GM23338 (cell line): ENCODE data around the gene MYLK3. TPM values are rescaled to one million over a fixed set of nuclear protein-coding genes. Genes with fewer than 3 reads are reported as not detected.

Experiments used
- ATAC-seq: fragments of 200-7000 bp; cut with Tn5 transposase; 3 replicates; pipeline ENCODE4 v1.9.1; 2020
- DNase-seq: peaks from one replicate; pipeline ENCODE4 v3.0.0-alpha.2; 2015; ENCODE audit warnings: low spot score
- H2AFZ ChIP-seq: fragments of 200-600 bp; sonication (generic); 2 replicates; pipeline ENCODE4 v1.8.0; 2016; ENCODE audit warnings: antibody characterized with exemption, mild to moderate bottlenecking, moderate library complexity
- H3F3A ChIP-seq: fragments of 200-600 bp; sonication (generic); replicated peaks from 2 replicates; pipeline ENCODE4 v1.8.0; 2017; ENCODE audit warnings: antibody characterized with exemption, mixed run types, low read depth
- H3K27ac ChIP-seq: fragments of 200-600 bp; sonication (generic); 2 replicates; pipeline ENCODE4 v1.6.1; 2016; ENCODE audit warnings: low read depth
- H3K27me3 ChIP-seq: fragments of 200-600 bp; sonication (generic); 2 replicates; pipeline ENCODE4 v1.8.0; 2016; ENCODE audit warnings: mild to moderate bottlenecking, mixed run types, moderate library complexity; ENCODE audit not compliant: insufficient read depth
- H3K36me3 ChIP-seq: fragments of 200-600 bp; sonication (generic); 2 replicates; pipeline ENCODE4 v1.8.0; 2016; ENCODE audit warnings: mild to moderate bottlenecking; ENCODE audit not compliant: insufficient read depth
- H3K4me1 ChIP-seq: fragments of 200-600 bp; sonication (generic); 2 replicates; pipeline ENCODE4 v1.8.0; 2016; ENCODE audit warnings: mild to moderate bottlenecking, moderate library complexity; ENCODE audit not compliant: insufficient read depth
- H3K4me2 ChIP-seq: fragments of 200-600 bp; sonication (generic); 2 replicates; pipeline ENCODE4 v1.7.1; 2017; ENCODE audit warnings: mixed run types
- H3K4me3 ChIP-seq: fragments of 200-600 bp; sonication (generic); 2 replicates; pipeline ENCODE4 v1.6.1; 2016; ENCODE audit warnings: mixed run types
- H3K79me2 ChIP-seq: fragments of 200-600 bp; sonication (generic); replicated peaks from 2 replicates; pipeline ENCODE4 v1.8.0; 2017; ENCODE audit warnings: mild to moderate bottlenecking; ENCODE audit not compliant: insufficient read depth
- H3K9me2 ChIP-seq: fragments of 200-600 bp; sonication (generic); 2 replicates; pipeline ENCODE4 v1.8.0; 2017; ENCODE audit not compliant: insufficient read depth
- H4K20me1 ChIP-seq: fragments of 200-600 bp; sonication (generic); replicated peaks from 2 replicates; pipeline ENCODE4 v1.8.0; 2017; ENCODE audit warnings: mild to moderate bottlenecking; ENCODE audit not compliant: insufficient read depth
- H3K27ac Mint-ChIP-seq: 2 replicates; pipeline ENCODE4 v1.8.0; 2020; ENCODE audit warnings: inconsistent platforms, mild to moderate bottlenecking, moderate library complexity, mixed read lengths
- H3K27me3 Mint-ChIP-seq: 3 replicates; pipeline ENCODE4 v1.8.0; 2022; ENCODE audit warnings: low read depth, mild to moderate bottlenecking, moderate library complexity, mixed read lengths, inconsistent platforms; ENCODE audit not compliant: insufficient read depth, poor library complexity
- H3K36me3 Mint-ChIP-seq: 3 replicates; pipeline ENCODE4 v1.8.0; 2021; ENCODE audit warnings: low read depth, mild to moderate bottlenecking, inconsistent platforms, moderate library complexity, mixed read lengths
- H3K4me1 Mint-ChIP-seq: 3 replicates; pipeline ENCODE4 v1.8.0; 2020; ENCODE audit warnings: mild to moderate bottlenecking, inconsistent platforms, mixed read lengths
- H3K4me3 Mint-ChIP-seq: 3 replicates; pipeline ENCODE4 v1.8.0; 2021; ENCODE audit warnings: moderate library complexity, mild to moderate bottlenecking, inconsistent platforms, mixed read lengths
- H3K9me3 Mint-ChIP-seq: 3 replicates; pipeline ENCODE4 v1.8.0; 2020; ENCODE audit warnings: moderate library complexity, mild to moderate bottlenecking, inconsistent platforms, mixed read lengths
- CREB1 ChIP-seq: fragments of 250-450 bp; sonication (Bioruptor Pico); IDR thresholded peaks from 2 replicates; pipeline ENCODE4 v1.5.0; 2020; ENCODE audit warnings: low read depth, mild to moderate bottlenecking, moderate library complexity
- EZH2 ChIP-seq: fragments of 200-600 bp; sonication (generic); IDR thresholded peaks from one replicate; pipeline ENCODE4 v1.8.0; 2017; ENCODE audit warnings: antibody characterized with exemption, mild to moderate bottlenecking, low read depth; ENCODE audit not compliant: unreplicated experiment
- EZH2phosphoT487 ChIP-seq: fragments of 200-600 bp; sonication (generic); IDR thresholded peaks from one replicate; pipeline ENCODE4 v1.8.1; 2018; ENCODE audit warnings: antibody characterized with exemption; ENCODE audit not compliant: unreplicated experiment
- POLR2AphosphoS5 ChIP-seq: IDR thresholded peaks from 2 replicates; pipeline ENCODE4 v1.6.1; 2016; ENCODE audit warnings: antibody characterized with exemption, low read depth
- ZNF114 ChIP-seq: fragments of 250-450 bp; sonication (Bioruptor Pico); IDR thresholded peaks from 2 replicates; pipeline ENCODE4 v1.5.0; 2020; ENCODE audit warnings: mild to moderate bottlenecking, moderate library complexity
- polyA plus RNA-seq: library from polyadenylated mRNA; unstranded; fragments of >200 nt; fragmentation: Nextera tagmentation; extraction: Ambion mirVana; gene quantifications from 2 replicates; pipeline ENCODE4 v1.2.1, GENCODE V29; 2016
- total RNA-seq: library from RNA; depleted of rRNA; stranded (reverse); fragments of >200 nt; shearing (Covaris generic); gene quantifications from 2 replicates; pipeline ENCODE4 v1.2.3, GENCODE V29; 2014
- TF ChIP-seq, protein P1 (sequence below): IDR thresholded peaks from one replicate; pipeline ENCODE4 v1.6.1; 2018; ENCODE audit warnings: antibody characterized with exemption; ENCODE audit not compliant: unreplicated experiment
- TF ChIP-seq, protein P2 (sequence below): fragments of 250-450 bp; sonication (Bioruptor Pico); IDR thresholded peaks from 2 replicates; pipeline ENCODE4 v1.5.0; 2020; ENCODE audit warnings: mild to moderate bottlenecking, moderate library complexity
- TF ChIP-seq, protein P3 (sequence below): IDR thresholded peaks from 2 replicates; pipeline ENCODE4 v1.6.1; 2016; ENCODE audit warnings: antibody characterized with exemption

MYLK3 gene
- total and polyA plus RNA-seq, 2 experiments from 2014 or later: 0.18 to 0.63 TPM

DNA sequence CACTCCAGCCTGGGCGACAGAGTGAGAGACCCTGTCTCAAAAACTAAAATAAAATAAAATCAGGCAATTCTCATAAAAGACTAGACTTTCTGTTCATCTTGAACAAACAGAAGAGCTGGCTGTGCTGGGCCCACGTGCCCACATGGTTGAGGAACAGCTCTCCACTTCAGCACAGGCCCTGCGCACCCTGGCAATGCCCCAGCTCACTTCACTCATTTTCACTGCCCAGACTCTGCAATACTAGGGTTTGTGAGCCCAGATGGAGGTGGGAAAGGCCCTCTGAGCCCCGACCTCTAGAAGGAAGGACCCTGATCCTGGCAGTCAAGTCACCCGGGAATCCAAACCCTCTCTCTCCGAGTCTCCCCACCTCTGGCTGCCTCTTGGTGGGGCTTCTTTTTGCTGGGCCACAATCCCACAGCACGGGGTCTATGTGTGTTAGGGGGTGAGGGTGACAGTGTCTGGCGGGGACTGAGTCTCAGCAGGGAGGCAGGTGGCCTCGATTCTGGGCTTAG lies 14.8 kb downstream of the MYLK3 start:
- H3K27ac ChIP-seq: no peak overlapping the region
- H2AFZ ChIP-seq: no peak overlapping the region
- ATAC-seq: no peak
- H3K4me3 ChIP-seq: no peak overlapping the region
- no peaks in the 10 kb centered on the region for H3F3A ChIP-seq
- no peak overlapping the region for H3K4me2 ChIP-seq
- no peaks in the 10 kb centered on the region for H3K9me2 ChIP-seq
- H3K9me3 Mint-ChIP-seq: no peaks in the 10 kb centered on the region; the same call in 2 of the 3 replicates
- TF ChIP-seq, protein P1, sequence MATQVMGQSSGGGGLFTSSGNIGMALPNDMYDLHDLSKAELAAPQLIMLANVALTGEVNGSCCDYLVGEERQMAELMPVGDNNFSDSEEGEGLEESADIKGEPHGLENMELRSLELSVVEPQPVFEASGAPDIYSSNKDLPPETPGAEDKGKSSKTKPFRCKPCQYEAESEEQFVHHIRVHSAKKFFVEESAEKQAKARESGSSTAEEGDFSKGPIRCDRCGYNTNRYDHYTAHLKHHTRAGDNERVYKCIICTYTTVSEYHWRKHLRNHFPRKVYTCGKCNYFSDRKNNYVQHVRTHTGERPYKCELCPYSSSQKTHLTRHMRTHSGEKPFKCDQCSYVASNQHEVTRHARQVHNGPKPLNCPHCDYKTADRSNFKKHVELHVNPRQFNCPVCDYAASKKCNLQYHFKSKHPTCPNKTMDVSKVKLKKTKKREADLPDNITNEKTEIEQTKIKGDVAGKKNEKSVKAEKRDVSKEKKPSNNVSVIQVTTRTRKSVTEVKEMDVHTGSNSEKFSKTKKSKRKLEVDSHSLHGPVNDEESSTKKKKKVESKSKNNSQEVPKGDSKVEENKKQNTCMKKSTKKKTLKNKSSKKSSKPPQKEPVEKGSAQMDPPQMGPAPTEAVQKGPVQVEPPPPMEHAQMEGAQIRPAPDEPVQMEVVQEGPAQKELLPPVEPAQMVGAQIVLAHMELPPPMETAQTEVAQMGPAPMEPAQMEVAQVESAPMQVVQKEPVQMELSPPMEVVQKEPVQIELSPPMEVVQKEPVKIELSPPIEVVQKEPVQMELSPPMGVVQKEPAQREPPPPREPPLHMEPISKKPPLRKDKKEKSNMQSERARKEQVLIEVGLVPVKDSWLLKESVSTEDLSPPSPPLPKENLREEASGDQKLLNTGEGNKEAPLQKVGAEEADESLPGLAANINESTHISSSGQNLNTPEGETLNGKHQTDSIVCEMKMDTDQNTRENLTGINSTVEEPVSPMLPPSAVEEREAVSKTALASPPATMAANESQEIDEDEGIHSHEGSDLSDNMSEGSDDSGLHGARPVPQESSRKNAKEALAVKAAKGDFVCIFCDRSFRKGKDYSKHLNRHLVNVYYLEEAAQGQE: no peak
- TF ChIP-seq, protein P2, sequence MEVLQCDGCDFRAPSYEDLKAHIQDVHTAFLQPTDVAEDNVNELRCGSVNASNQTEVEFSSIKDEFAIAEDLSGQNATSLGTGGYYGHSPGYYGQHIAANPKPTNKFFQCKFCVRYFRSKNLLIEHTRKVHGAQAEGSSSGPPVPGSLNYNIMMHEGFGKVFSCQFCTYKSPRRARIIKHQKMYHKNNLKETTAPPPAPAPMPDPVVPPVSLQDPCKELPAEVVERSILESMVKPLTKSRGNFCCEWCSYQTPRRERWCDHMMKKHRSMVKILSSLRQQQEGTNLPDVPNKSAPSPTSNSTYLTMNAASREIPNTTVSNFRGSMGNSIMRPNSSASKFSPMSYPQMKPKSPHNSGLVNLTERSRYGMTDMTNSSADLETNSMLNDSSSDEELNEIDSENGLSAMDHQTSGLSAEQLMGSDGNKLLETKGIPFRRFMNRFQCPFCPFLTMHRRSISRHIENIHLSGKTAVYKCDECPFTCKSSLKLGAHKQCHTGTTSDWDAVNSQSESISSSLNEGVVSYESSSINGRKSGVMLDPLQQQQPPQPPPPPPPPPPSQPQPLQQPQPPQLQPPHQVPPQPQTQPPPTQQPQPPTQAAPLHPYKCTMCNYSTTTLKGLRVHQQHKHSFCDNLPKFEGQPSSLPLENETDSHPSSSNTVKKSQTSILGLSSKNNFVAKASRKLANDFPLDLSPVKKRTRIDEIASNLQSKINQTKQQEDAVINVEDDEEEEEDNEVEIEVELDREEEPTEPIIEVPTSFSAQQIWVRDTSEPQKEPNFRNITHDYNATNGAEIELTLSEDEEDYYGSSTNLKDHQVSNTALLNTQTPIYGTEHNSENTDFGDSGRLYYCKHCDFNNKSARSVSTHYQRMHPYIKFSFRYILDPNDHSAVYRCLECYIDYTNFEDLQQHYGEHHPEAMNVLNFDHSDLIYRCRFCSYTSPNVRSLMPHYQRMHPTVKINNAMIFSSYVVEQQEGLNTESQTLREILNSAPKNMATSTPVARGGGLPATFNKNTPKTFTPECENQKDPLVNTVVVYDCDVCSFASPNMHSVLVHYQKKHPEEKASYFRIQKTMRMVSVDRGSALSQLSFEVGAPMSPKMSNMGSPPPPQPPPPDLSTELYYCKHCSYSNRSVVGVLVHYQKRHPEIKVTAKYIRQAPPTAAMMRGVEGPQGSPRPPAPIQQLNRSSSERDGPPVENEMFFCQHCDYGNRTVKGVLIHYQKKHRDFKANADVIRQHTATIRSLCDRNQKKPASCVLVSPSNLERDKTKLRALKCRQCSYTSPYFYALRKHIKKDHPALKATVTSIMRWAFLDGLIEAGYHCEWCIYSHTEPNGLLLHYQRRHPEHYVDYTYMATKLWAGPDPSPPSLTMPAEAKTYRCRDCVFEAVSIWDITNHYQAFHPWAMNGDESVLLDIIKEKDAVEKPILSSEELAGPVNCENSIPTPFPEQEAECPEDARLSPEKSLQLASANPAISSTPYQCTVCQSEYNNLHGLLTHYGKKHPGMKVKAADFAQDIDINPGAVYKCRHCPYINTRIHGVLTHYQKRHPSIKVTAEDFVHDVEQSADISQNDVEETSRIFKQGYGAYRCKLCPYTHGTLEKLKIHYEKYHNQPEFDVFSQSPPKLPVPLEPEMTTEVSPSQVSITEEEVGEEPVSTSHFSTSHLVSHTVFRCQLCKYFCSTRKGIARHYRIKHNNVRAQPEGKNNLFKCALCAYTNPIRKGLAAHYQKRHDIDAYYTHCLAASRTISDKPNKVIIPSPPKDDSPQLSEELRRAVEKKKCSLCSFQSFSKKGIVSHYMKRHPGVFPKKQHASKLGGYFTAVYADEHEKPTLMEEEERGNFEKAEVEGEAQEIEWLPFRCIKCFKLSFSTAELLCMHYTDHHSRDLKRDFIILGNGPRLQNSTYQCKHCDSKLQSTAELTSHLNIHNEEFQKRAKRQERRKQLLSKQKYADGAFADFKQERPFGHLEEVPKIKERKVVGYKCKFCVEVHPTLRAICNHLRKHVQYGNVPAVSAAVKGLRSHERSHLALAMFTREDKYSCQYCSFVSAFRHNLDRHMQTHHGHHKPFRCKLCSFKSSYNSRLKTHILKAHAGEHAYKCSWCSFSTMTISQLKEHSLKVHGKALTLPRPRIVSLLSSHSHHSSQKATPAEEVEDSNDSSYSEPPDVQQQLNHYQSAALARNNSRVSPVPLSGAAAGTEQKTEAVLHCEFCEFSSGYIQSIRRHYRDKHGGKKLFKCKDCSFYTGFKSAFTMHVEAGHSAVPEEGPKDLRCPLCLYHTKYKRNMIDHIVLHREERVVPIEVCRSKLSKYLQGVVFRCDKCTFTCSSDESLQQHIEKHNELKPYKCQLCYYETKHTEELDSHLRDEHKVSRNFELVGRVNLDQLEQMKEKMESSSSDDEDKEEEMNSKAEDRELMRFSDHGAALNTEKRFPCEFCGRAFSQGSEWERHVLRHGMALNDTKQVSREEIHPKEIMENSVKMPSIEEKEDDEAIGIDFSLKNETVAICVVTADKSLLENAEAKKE: no peak
- no peak for TF ChIP-seq ZNF114 (CRISPR knock-in tag)
- TF ChIP-seq, protein P3, sequence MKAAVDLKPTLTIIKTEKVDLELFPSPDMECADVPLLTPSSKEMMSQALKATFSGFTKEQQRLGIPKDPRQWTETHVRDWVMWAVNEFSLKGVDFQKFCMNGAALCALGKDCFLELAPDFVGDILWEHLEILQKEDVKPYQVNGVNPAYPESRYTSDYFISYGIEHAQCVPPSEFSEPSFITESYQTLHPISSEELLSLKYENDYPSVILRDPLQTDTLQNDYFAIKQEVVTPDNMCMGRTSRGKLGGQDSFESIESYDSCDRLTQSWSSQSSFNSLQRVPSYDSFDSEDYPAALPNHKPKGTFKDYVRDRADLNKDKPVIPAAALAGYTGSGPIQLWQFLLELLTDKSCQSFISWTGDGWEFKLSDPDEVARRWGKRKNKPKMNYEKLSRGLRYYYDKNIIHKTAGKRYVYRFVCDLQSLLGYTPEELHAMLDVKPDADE: no peak
- TF ChIP-seq EZH2: no peak
- TF ChIP-seq CREB1: no peak
- no peak for TF ChIP-seq POLR2AphosphoS5
- no peak for TF ChIP-seq EZH2phosphoT487
- H3K27ac Mint-ChIP-seq: no peak overlapping the region
- H3K27me3 ChIP-seq: no peaks in the 10 kb centered on the region
- no peaks in the 10 kb centered on the region for H3K4me1 ChIP-seq
- H3K36me3 Mint-ChIP-seq: no peaks in the 10 kb centered on the region
- no peaks in the 10 kb centered on the region; the same call in 2 of the 3 replicates for H3K4me1 Mint-ChIP-seq
- no peak for DNase-seq
- peaks cover 12% of the 10 kb centered on the region for H3K27me3 Mint-ChIP-seq
- H4K20me1 ChIP-seq: no peaks in the 10 kb centered on the region
- no peaks in the 10 kb centered on the region for H3K36me3 ChIP-seq
- no peak overlapping the region for H3K4me3 Mint-ChIP-seq
- H3K79me2 ChIP-seq: no peaks in the 10 kb centered on the region
